Gastrocnemius medialis (tissue), 4 donors: ENCODE measurements around the gene GPATCH3.

Experiments
- CTCF ChIP-seq, 5 experiments: fragments of 450-650 bp in 3 of 5; fragments of 200-600 bp in 2 of 5; sonication (generic) in 2 of 5; IDR thresholded peaks in 4 of 5; conservative IDR thresholded peaks in 1 of 5; 1 replicate in 4 of 5; 2 replicates in 1 of 5; pipeline ENCODE4 v1.5.1; 2016 to 2019; ENCODE audit warnings: antibody characterized with exemption in 5 of 5, mild to moderate bottlenecking in 3 of 5, moderate library complexity in 3 of 5
- POLR2A ChIP-seq, 2 donors: fragments of 450-650 bp; IDR thresholded peaks; one replicate each; pipeline ENCODE4 v1.6.1; 2017; ENCODE audit warnings: antibody characterized with exemption in 2 of 2, mild to moderate bottlenecking in 2 of 2, moderate library complexity in 2 of 2

GRCh38 chr1:26863685-26864077 is 36.6 kb downstream of the GPATCH3 start:
- no peak for TF ChIP-seq CTCF (IDR thresholded peaks at IDR 0.05 in 4 of 5, conservative IDR thresholded peaks at IDR 0.05 in 1 of 5)
- TF ChIP-seq POLR2A (IDR thresholded peaks at IDR 0.05), result no peak
